SK-N-SH treated with all-trans-retinoic acid at 6 μM for 48 hours (cell line): ENCODE data around the gene TMPRSS11A.

Experiments used
- ATAC-seq: fragments of 200-7000 bp; cut with Tn5 transposase; 3 replicates; pipeline ENCODE4 v1.9.1; 2020; ENCODE audit warnings: mild to moderate bottlenecking, moderate library complexity
- ARNTL ChIP-seq: fragments of 450-650 bp; formaldehyde crosslinking; IDR thresholded peaks from 2 replicates; pipeline ENCODE4 v1.5.0; 2020; ENCODE audit warnings: low read depth, mild to moderate bottlenecking, moderate library complexity, borderline replicate concordance
- BACH2 ChIP-seq: fragments of 250-450 bp; sonication (Bioruptor Pico); IDR thresholded peaks from 2 replicates; pipeline ENCODE4 v1.9.0; 2021; ENCODE audit warnings: mild to moderate bottlenecking, borderline replicate concordance
- CSDC2 ChIP-seq: fragments of 250-450 bp; sonication (Bioruptor Pico); IDR thresholded peaks from 2 replicates; pipeline ENCODE4 v1.5.0; 2020; ENCODE audit warnings: mild to moderate bottlenecking, moderate library complexity
- GLIS3 ChIP-seq: fragments of 250-450 bp; sonication (Bioruptor Pico); IDR thresholded peaks from 2 replicates; pipeline ENCODE4 v1.5.0; 2020; ENCODE audit warnings: mild to moderate bottlenecking, moderate library complexity
- ISL1 ChIP-seq: fragments of 250-450 bp; sonication (Bioruptor Pico); IDR thresholded peaks from 2 replicates; pipeline ENCODE4 v2.1.2; 2022; ENCODE audit warnings: mild to moderate bottlenecking, moderate library complexity
- PPARA ChIP-seq: fragments of 250-450 bp; sonication (Bioruptor Pico); IDR thresholded peaks from 2 replicates; pipeline ENCODE4 v1.5.0; 2020; ENCODE audit warnings: mild to moderate bottlenecking, borderline replicate concordance
- SNAI2 ChIP-seq: fragments of 250-450 bp; sonication (Bioruptor Pico); IDR thresholded peaks from 2 replicates; pipeline ENCODE4 v1.5.0; 2020; ENCODE audit warnings: mild to moderate bottlenecking, moderate library complexity
- TCF4 ChIP-seq: fragments of 250-450 bp; sonication (Bioruptor Pico); IDR thresholded peaks from 2 replicates; pipeline ENCODE4 v1.8.0; 2021; ENCODE audit warnings: mild to moderate bottlenecking, moderate library complexity, borderline replicate concordance
- TOX ChIP-seq: fragments of 250-450 bp; sonication (Bioruptor Pico); IDR thresholded peaks from 2 replicates; pipeline ENCODE4 v1.8.0; 2021; ENCODE audit warnings: mild to moderate bottlenecking, moderate library complexity, borderline replicate concordance
- ZFP30 ChIP-seq: fragments of 450-650 bp; formaldehyde crosslinking; IDR thresholded peaks from 2 replicates; pipeline ENCODE4 v1.5.0; 2022; ENCODE audit warnings: mild to moderate bottlenecking, moderate library complexity
- ZNF565 ChIP-seq: fragments of 450-650 bp; formaldehyde crosslinking; conservative IDR thresholded peaks from 2 replicates; pipeline ENCODE4 v1.5.0; 2020; ENCODE audit warnings: low read depth, mild to moderate bottlenecking, moderate library complexity
- ZNF70 ChIP-seq: fragments of 450-650 bp; formaldehyde crosslinking; IDR thresholded peaks from 2 replicates; pipeline ENCODE4 v1.5.0; 2020; ENCODE audit warnings: mild to moderate bottlenecking, moderate library complexity
- ZNF8 ChIP-seq: fragments of 450-650 bp; formaldehyde crosslinking; IDR thresholded peaks from 2 replicates; pipeline ENCODE4 v1.5.0; 2020; ENCODE audit warnings: mild to moderate bottlenecking, moderate library complexity
- TF ChIP-seq, protein P1 (sequence below): fragments of 250-450 bp; sonication (Bioruptor Pico); IDR thresholded peaks from 2 replicates; pipeline ENCODE4 v1.5.1; 2021; ENCODE audit warnings: mild to moderate bottlenecking, moderate library complexity
- TF ChIP-seq, protein P2 (sequence below): fragments of 250-450 bp; sonication (Bioruptor Pico); IDR thresholded peaks from 2 replicates; pipeline ENCODE4 v1.5.1; 2020; ENCODE audit warnings: low read depth, mild to moderate bottlenecking, moderate library complexity
- TF ChIP-seq, protein P3 (sequence below): fragments of 250-450 bp; sonication (Bioruptor Pico); IDR thresholded peaks from 2 replicates; pipeline ENCODE4 v1.8.0; 2020; ENCODE audit warnings: mild to moderate bottlenecking, moderate library complexity, borderline replicate concordance
- TF ChIP-seq, protein P4 (sequence below): fragments of 250-450 bp; sonication (Bioruptor Pico); IDR thresholded peaks from 2 replicates; pipeline ENCODE4 v1.8.0; 2021; ENCODE audit warnings: low read depth, mild to moderate bottlenecking, moderate library complexity, borderline replicate concordance

The TMPRSS11A gene

DNA sequence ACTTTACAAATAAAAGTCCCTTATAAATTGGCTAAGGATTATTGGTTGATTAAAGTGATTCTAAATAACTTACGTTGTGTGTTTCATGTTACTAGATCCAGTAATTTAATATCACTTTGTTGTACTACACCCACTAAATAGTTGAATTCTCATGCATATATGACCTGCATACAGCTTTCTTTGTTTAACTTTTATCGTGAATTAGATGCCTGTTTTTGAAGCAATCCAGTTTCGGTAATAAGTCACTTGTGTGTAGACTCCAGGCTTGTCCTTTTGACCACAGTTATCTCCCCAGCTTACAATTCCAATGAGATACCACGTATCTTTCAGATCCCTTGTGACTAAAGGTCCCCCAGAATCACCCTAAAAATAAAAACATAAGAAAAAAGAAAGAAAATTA is 52.2 kb downstream of the TMPRSS11A start (continued):
- TF ChIP-seq, protein P1, sequence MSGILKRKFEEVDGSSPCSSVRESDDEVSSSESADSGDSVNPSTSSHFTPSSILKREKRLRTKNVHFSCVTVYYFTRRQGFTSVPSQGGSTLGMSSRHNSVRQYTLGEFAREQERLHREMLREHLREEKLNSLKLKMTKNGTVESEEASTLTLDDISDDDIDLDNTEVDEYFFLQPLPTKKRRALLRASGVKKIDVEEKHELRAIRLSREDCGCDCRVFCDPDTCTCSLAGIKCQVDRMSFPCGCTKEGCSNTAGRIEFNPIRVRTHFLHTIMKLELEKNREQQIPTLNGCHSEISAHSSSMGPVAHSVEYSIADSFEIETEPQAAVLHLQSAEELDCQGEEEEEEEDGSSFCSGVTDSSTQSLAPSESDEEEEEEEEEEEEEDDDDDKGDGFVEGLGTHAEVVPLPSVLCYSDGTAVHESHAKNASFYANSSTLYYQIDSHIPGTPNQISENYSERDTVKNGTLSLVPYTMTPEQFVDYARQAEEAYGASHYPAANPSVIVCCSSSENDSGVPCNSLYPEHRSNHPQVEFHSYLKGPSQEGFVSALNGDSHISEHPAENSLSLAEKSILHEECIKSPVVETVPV (CRISPR knock-in tag): no peak
- TF ChIP-seq SNAI2 (CRISPR knock-in tag) (no peak), ZNF565 (no peak), ZFP30 (CRISPR knock-in tag) (no peak), ARNTL (CRISPR knock-in tag) (no peak)

DNA sequence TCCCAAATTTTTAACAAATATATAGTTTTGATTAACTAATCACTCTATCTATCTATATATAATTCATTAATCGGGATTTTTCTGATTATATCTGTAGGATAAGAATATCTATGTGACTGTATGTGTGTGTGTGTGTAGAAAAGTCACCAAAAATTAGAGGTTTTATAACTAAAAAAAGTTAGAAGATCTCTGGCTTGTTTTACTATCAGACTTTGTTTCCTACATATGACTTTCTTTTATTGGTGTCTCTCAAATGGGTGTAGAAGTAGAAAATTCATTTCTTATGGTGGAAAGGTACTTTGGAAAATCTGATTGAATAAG is 52.7 kb downstream of the TMPRSS11A start:
- TF ChIP-seq BACH2 (CRISPR knock-in tag) (no peak), ZFP30 (CRISPR knock-in tag) (no peak), SNAI2 (CRISPR knock-in tag) (no peak), GLIS3 (CRISPR knock-in tag) (no peak), PPARA (CRISPR knock-in tag) (no peak), ISL1 (CRISPR knock-in tag) (no peak), ZNF565 (no peak)
- TF ChIP-seq, protein P1 (CRISPR knock-in tag): no peak
- TF ChIP-seq, protein P2, sequence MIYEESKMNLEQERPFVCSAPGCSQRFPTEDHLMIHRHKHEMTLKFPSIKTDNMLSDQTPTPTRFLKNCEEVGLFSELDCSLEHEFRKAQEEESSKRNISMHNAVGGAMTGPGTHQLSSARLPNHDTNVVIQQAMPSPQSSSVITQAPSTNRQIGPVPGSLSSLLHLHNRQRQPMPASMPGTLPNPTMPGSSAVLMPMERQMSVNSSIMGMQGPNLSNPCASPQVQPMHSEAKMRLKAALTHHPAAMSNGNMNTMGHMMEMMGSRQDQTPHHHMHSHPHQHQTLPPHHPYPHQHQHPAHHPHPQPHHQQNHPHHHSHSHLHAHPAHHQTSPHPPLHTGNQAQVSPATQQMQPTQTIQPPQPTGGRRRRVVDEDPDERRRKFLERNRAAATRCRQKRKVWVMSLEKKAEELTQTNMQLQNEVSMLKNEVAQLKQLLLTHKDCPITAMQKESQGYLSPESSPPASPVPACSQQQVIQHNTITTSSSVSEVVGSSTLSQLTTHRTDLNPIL (CRISPR knock-in tag): no peak
- TF ChIP-seq, protein P3, sequence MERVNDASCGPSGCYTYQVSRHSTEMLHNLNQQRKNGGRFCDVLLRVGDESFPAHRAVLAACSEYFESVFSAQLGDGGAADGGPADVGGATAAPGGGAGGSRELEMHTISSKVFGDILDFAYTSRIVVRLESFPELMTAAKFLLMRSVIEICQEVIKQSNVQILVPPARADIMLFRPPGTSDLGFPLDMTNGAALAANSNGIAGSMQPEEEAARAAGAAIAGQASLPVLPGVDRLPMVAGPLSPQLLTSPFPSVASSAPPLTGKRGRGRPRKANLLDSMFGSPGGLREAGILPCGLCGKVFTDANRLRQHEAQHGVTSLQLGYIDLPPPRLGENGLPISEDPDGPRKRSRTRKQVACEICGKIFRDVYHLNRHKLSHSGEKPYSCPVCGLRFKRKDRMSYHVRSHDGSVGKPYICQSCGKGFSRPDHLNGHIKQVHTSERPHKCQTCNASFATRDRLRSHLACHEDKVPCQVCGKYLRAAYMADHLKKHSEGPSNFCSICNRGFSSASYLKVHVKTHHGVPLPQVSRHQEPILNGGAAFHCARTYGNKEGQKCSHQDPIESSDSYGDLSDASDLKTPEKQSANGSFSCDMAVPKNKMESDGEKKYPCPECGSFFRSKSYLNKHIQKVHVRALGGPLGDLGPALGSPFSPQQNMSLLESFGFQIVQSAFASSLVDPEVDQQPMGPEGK: no peak
- TF ChIP-seq, protein P4, sequence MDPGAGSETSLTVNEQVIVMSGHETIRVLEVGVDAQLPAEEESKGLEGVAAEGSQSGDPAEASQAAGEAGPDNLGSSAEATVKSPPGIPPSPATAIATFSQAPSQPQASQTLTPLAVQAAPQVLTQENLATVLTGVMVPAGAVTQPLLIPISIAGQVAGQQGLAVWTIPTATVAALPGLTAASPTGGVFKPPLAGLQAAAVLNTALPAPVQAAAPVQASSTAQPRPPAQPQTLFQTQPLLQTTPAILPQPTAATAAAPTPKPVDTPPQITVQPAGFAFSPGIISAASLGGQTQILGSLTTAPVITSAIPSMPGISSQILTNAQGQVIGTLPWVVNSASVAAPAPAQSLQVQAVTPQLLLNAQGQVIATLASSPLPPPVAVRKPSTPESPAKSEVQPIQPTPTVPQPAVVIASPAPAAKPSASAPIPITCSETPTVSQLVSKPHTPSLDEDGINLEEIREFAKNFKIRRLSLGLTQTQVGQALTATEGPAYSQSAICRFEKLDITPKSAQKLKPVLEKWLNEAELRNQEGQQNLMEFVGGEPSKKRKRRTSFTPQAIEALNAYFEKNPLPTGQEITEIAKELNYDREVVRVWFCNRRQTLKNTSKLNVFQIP (CRISPR knock-in tag): no peak
- TF ChIP-seq, all 23 proteins: peak for 0
- ATAC-seq: no peak

DNA sequence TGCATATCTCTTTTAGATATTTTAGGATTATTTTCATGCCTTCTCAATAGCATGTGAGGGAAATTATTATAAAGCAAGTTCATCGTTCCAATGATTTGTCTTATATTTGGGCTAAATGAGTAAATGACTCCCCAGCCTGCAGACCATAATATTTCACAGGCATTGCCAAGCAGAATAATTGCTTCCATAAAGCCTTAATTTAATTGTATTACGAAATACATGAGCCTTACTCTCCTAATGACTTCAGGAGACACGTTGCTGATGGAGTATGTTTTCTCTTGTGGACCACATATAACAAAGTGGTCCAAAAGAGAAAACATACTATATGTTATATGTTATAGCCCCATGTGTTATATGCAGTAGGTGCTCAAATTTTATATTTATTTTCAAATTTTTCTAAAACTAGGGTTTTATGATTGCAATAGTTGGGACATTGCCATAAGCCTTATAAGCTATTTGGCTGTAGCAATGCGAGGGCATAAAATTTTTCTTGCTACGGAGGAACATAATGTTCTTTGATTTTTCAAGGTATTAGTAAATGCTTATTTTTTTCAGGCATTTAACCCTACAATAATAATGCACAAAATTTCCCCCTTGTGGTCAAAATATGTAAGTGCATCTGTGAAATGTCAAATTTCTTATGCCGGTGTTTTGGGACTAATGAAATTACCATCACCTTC is 53.2 kb downstream of the TMPRSS11A start:
- ATAC-seq: peak; percentile 47; the same call in 1 of the 3 replicates
- TF ChIP-seq, protein P4 (CRISPR knock-in tag): no peak
- peak; percentile 44; the same call in 1 of the 2 replicates for TF ChIP-seq ISL1 (CRISPR knock-in tag)
- TF ChIP-seq ZNF70: no peak
- no peak for TF ChIP-seq ZNF8 (CRISPR knock-in tag)

DNA sequence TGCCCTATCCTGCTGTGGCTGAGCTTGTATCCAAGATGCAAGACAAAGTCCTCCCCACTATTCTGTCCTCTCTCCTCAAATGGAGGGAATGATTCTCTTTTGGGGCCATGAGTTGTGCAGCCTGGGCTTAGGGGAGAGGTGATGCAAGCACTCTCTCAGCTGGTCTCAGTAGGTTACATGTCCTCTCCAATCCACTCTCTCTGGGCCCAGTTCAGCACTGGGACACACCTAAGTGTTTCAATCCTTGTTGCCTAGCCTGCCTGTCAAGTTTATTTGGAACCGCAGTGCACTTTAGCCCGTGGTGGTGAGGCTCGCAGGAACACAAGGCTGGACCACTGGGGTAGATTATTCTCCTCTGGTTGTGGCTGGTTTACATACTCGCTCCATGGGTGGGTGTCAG is 55.6 kb downstream of the TMPRSS11A start:
- no peak for ATAC-seq
- TF ChIP-seq SNAI2 (CRISPR knock-in tag): no peak
- TF ChIP-seq, protein P4 (CRISPR knock-in tag): no peak
- no peak for TF ChIP-seq GLIS3 (CRISPR knock-in tag)
- no peak for TF ChIP-seq ARNTL (CRISPR knock-in tag)
- no peak for TF ChIP-seq CSDC2 (CRISPR knock-in tag)
- no peak for TF ChIP-seq TOX (CRISPR knock-in tag)
- TF ChIP-seq TCF4 (CRISPR knock-in tag): no peak
- TF ChIP-seq ZNF565: no peak
- no peak for TF ChIP-seq ZNF70
- TF ChIP-seq, protein P1 (CRISPR knock-in tag): no peak
